IPS-NIHi11 (cell line): Measurements from ENCODE around the gene PDE4C.
"Not testable (repeated sequence)": the region's sequence is repeated elsewhere in the genome, so short reads cannot be mapped to it uniquely, and the experiment has no call there.

ENCODE experiments used
- DNase-seq: peaks from one replicate; pipeline ENCODE4 v3.0.0; 2012; ENCODE audit warnings: mixed read lengths, low spot score

Gene PDE4C

DNA sequence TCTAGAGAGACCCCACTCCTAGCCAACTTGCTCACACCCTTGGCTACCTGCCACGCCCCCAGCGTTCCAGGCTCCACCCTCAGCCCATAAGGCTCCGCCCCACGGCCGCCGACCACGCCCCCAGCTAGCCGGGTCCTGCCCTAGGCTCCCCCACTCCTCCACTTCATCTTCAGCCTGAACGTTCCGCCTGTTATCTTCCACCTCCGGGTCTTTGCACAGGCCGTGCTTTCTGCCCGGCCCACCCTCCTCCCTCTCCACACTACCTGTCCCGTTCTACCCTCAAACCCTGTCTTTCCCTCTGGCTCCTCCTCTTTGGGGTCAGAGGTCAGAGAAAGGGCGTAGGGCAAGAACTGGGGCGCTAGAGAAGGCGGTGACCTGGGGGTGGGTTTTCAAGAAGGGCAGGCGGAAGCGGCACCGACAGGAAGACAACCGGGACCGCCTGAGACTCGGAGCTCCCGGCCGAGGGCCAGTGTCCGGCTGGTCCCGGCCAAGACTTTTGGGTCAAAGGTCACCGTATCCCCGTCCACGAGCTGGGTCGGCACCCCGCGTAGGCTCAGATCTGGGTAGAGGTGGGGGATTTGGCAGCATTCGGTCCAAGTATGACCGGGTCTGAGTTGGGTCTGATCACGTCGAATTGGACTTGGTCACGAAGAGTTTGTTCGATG is 2.2 kb downstream of the PDE4C start:
- peak; percentile 84 for DNase-seq

GRCh38 chr19:18221815-18222725 is 4.2 kb downstream of the PDE4C start:
- DNase-seq, result no peak

GRCh38 chr19:18220632-18221275 is 5.5 kb downstream of the PDE4C start:
- peak; percentile 93 for DNase-seq

GRCh38 chr19:18219911-18220631 is 6.2 kb downstream of the PDE4C start:
- DNase-seq, result no peak

GRCh38 chr19:18218600-18218999 is 7.6 kb downstream of the PDE4C start:
- DNase-seq, result no peak

- no peak for DNase-seq
Observed at GRCh38 chr19:18218159-18218558, 8.1 kb downstream of the PDE4C start.

DNA sequence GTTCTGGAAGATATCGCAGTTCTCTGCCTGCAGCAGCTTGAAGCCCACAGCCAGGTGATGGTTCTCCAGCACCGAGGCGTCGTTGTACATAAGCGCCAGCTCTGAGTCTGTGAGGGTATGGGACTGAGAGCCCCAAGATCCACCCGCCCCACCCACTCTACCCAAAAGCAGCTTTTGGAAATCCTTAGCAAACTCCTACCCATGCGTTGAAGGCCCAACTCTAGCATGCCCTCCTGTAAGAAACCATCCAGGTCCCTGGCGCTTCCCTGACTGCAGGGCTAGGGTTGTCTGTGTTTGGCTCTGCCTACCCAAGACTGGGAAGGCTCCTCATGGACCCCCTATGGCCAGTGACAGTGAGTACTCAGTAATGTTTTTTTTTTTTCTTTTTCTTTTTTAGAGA is 9.4 kb downstream of the PDE4C start:
- DNase-seq, result no peak

DNA sequence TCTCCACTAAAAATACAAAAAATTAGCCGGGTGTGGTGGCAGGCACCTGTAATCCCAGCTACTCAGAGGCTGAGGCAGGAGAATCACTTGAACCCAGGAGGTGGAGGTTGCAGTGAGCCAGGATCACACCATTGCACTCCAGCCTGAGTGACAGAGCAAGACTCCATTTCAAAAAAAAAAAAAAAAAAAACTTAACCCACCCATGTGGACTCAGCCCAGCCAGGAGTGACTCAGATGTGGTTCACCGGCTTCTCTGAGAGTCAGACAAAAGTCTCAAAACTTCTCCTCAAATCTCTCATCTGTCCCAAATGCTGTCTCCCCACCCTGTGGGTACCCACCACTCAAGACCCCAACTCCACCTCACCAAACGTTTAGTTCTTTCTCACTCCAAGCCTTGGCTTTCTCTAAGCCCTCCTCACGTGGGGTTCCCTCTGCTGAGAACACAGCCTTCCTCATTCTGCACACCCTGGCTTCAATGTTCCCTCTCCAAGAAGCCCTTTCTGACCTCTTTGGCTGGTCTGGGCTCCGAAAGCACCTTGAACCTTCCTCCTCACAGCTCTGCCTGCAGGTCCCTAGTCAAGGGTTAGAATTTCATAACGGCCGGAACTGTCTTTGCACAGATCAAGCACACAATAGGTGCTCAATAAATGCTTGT is 11.3 kb downstream of the PDE4C start:
- DNase-seq, result no peak

DNA sequence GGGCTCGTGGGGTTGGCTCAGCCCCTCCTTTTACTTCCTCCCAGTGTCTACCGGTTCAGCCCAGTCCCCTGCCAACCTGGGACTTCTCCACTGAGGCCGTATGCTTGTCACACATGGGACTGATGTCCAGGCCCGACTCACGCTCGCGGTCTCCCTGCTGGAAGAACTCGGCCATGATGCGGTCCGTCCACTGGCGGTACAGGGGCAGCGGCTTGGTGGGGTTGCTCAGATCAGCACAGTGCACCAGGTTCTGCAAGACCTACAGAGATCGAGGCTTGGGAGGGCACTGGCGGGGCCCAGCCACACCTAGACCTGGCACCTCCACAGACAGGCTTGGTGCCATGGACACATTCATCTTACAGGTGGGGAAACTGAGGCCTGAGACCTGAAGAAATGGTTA is 14.6 kb downstream of the PDE4C start:
- DNase-seq, result no peak

GRCh38 chr19:18209912-18210311 is 16.3 kb downstream of the PDE4C start:
- DNase-seq, result not testable (repeated sequence)

DNA sequence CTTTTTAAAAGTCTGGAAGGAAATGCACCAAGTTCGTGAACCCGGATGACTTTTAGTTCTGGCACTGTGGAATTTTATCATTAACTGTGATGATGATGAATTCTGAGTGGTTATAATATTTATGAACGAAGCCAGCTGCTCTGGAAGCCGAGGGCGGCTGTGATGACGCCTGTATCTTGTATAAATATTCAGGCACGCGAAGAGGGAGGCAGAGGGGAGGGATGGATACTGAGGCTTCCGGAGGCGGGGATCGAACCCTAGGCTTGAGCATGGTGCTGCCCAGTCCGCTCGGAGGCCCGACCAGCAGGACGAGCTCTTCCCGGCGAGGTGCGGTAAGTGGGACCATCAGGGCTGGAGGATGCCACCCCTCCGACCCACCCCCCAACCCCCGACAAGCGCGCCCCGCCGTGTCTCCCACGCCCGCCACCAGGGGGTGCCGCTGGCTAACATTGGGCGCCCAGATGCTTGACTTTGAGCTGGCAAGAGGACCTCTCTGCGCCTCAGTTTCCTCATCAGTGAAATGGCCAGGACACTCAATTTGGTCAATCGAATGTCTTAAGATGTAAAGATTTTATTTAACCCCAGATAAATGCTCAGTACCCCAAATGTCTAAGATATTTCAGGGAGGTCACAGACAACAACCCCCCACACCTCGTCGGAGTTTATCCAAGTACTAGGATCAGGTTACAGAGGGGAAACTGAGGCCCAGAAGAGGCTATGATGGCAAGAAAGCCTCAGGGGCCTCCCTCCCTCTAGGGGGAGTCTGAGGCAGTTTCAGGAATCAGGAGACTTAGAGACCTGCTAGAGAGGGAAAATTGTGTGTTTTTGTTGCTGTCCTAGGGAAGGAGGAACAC is 17.9 kb downstream of the PDE4C start:
- peak; percentile 71 for DNase-seq

DNA sequence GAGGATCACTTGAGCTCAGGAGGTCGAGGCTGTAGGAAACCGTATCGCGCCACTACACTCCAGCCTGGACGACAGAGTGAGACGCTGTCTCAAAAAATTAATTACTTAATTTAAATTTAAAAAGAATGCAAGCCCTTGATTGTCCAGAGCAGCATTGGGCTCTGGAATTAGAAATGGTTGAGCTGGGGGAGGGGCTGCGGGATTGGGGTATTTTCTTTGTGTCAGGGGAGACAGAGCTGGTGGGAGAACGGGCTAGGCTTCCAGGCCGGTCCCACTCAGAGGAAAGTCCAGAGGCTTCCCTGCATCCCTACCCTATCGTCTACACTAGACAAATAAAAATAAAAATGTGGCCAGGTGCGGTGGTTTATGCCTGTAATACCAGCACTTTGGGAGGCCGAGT is 20.2 kb downstream of the PDE4C start:
- no peak for DNase-seq

DNA sequence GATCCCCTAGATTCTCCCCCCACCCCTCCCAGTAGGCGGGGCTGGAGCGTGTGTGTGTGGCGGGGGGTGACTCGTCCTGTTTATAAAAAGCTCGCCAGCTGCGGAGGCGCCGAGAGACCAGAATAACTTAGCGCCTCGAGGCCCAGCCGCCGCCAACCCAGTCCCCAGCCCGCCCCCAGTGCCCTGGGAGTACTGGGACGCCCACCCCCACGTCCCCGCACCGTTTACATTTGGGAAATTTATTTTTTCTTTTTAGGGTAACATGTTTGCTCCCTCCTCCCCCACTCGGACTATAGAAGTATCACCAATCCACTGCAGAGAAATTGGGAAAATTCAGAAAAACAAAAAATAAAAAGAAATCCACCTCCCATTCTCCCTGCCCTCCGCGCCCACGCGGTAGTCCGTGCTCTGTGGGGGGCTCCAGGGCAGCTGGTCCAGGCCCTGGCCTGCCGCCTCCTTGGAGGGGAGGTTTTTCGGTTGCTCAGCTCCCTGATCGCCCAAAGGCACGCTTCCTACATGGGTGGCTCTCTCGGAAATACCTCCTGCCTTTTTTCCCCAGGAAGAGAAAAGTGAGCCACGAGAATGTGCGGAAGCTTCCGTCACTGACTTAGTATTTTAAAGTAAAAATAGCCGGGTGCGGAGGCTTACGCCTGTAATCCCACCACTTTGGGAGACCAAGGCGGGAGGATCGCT is 20.9 kb downstream of the PDE4C start:
- peak; percentile 57 for DNase-seq

- peak; percentile 43 for DNase-seq
Observed at GRCh38 chr19:18204394-18205199, 21.6 kb downstream of the PDE4C start.

DNA sequence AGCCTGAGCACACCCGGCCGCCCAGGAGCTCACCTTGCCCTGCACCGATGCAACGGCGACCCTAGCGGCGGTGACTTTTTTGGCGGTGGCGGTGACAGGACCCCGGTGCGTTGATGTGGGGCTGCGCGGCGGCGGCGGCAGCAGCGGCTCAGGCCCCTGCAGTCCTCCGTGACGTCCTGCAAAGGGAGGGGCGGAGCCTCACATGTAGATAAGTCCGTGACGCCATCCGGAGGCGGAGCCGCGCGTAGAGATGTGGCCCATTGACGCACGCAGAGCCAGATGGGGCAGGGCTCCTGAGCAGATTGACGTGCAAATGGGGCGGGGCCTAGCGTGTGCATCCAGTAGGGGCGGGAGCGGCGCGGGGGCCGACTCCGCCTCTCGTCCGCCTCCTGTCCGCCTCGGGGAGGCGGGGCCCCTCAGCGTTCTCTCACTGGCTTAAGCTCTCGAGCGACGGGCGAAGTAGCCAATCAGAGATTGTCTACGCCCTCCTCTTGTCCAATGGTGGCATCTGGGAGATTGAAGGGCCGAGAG is 22.3 kb downstream of the PDE4C start, which contains the start of gene RAB3A:
TSS of gene RAB3A (minus strand) at position 180 of the 531 bp plus-strand sequence. CDS start 1,302 bp downstream, outside the sequence.
- peak; percentile 92 for DNase-seq

- DNase-seq, result no peak
Observed at GRCh38 chr19:18203408-18203862, 22.8 kb downstream of the PDE4C start.

- DNase-seq, result peak; percentile 47
Observed at GRCh38 chr19:18202778-18203407, 23.3 kb downstream of the PDE4C start.

DNA sequence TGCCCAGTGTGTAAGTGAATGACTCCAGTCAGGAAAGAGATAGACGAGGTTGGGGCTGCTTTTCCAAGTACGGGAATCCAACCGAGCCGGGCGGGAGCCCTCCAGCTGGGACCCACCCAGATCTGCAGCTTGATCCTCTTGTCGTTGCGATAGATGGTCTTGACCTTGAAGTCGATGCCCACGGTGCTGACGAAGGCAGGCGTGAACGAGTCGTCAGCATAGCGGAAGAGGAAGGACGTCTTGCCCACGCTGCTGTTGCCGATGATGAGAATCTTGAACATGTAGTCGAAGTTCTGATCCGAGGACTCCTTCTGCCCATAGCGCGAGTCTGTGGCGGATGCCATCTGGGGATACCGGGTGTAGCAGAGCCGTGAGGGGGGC is 23.9 kb downstream of the PDE4C start:
- no peak for DNase-seq
